ENCODE data around the gene P2RY2. TPM values are rescaled to one million over a fixed set of nuclear protein-coding genes. Genes with fewer than 3 reads are reported as not detected.

P2RY2 gene
- total RNA-seq, 1 experiment from 2014 or later: 1.2 TPM

DNA sequence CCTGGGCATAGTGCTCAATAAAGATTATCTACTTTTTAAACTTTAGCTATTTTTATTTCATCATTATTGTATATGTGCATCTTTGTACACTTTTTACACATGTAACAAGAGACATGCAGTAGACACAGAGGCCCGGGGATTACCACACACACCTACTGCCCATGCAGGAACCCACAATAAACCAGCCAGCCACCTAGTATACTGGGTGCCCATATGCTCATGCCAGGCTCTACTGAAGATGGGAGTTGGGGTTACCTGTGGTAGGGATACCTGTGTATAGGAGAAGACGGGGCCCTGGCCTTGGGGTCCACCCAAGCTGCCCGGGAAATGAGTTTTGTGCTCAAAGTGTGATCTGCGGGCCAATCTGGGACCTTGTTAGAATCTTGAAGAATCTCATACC, 31.2 kb upstream of the P2RY2 start (continued):
- TF ChIP-seq RELA (CRISPR knock-in tag; IDR thresholded peaks at IDR 0.05; ENCODE audit: borderline replicate concordance): no peak
- TF ChIP-seq MXD4 (CRISPR knock-in tag; IDR thresholded peaks at IDR 0.05; ENCODE audit: borderline replicate concordance): no peak
- TF ChIP-seq PRRX2 (CRISPR knock-in tag; IDR thresholded peaks at IDR 0.05): no peak

DNA sequence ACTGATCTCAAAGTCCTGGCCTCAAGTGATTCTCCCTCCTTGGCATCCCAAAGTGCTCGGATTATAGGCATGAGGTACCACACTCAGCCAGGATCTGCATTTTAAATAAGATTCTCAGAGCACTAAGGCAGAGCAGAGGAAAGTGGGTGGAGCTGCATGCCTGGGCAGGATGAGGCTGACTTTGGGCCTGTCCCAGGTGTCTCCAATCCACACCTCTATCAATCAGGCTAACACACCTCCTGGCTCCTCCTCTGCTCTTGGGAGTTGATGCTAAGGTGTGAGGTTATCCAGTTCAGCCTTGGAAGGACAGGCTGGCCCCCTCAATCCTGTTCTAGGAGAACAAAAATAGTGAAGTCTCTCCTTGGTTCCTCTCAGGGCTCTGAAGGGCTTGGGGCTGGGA, 30.2 kb upstream of the P2RY2 start:
- CTCF ChIA-PET: interaction anchor here (0.6 to 7.8 kb wide), 15 partner anchors 10 to 1389 kb away, joined by 3 to 129 read pairs (median 4); no protein-coding TSS in a partner anchor
- no peaks in the 10 kb centered on the region for H3K27me3 Mint-ChIP-seq (ENCODE audit: low read depth)
- H3K9me3 Mint-ChIP-seq: no peaks in the 10 kb centered on the region
- peaks cover 10% of the 10 kb centered on the region for H3K4me1 Mint-ChIP-seq
- peak; percentile 96 for ATAC-seq
- TF ChIP-seq, protein P1, sequence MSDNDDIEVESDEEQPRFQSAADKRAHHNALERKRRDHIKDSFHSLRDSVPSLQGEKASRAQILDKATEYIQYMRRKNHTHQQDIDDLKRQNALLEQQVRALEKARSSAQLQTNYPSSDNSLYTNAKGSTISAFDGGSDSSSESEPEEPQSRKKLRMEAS (CRISPR knock-in tag; IDR thresholded peaks at IDR 0.05): 0 out of 2 replicates have a peak, but pooled peaks have one; percentile 41
- TF ChIP-seq, protein P2, sequence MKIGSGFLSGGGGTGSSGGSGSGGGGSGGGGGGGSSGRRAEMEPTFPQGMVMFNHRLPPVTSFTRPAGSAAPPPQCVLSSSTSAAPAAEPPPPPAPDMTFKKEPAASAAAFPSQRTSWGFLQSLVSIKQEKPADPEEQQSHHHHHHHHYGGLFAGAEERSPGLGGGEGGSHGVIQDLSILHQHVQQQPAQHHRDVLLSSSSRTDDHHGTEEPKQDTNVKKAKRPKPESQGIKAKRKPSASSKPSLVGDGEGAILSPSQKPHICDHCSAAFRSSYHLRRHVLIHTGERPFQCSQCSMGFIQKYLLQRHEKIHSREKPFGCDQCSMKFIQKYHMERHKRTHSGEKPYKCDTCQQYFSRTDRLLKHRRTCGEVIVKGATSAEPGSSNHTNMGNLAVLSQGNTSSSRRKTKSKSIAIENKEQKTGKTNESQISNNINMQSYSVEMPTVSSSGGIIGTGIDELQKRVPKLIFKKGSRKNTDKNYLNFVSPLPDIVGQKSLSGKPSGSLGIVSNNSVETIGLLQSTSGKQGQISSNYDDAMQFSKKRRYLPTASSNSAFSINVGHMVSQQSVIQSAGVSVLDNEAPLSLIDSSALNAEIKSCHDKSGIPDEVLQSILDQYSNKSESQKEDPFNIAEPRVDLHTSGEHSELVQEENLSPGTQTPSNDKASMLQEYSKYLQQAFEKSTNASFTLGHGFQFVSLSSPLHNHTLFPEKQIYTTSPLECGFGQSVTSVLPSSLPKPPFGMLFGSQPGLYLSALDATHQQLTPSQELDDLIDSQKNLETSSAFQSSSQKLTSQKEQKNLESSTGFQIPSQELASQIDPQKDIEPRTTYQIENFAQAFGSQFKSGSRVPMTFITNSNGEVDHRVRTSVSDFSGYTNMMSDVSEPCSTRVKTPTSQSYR (CRISPR knock-in tag; IDR thresholded peaks at IDR 0.05): no peak
- H3K27ac Mint-ChIP-seq: no peak overlapping the region
- no peaks in the 10 kb centered on the region for H3K36me3 Mint-ChIP-seq
- peak; percentile 47 for DNase-seq (ENCODE audit: low spot score)
- no peak overlapping the region for H3K4me3 Mint-ChIP-seq
- POLR2A ChIA-PET: no interaction called here

DNA sequence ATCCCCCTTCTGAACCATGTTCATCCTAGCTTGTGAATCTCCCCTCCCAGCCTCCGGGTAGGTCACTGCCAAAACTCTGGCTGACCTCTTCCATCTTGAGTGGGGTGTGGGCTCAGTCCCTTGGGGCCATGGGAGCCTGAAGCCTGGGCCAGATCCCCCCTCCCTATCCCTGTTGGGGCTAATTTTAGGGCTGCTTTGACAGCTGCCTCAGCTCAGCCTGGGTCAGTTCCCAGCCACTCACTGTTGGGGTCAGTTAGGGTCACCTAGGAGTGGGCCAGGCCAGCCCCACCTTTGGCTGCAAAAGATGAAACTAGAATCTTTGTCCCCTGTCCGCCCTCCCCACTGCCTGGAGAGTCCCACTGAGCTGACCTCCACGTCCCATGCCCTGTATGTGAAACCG, 29.8 kb upstream of the P2RY2 start:
- POLR2A ChIA-PET: no interaction called here
- Mint-ChIP-seq H3K4me1 (peaks cover 10% of the 10 kb centered on the region), H3K27ac (no peak overlapping the region)

More for the DNA sequence above, 29.8 kb upstream of the P2RY2 start:
- H3K27me3 Mint-ChIP-seq (ENCODE audit: low read depth): peaks cover 1% of the 10 kb centered on the region; the same call in 1 of the 2 replicates
- DNase-seq (ENCODE audit: low spot score): no peak
- CTCF ChIA-PET: interaction anchor here (0.7 to 7.8 kb wide), 12 partner anchors 11 to 394 kb away, joined by 3 to 129 read pairs (median 4); no protein-coding TSS in a partner anchor
- no peak for ATAC-seq
- TF ChIP-seq PRRX2 (CRISPR knock-in tag; IDR thresholded peaks at IDR 0.05) (no peak), TCF7 (CRISPR knock-in tag; IDR thresholded peaks at IDR 0.05; ENCODE audit: low read depth) (no peak), FOXK1 (CRISPR knock-in tag; IDR thresholded peaks at IDR 0.05) (no peak), ZNF138 (CRISPR knock-in tag; conservative IDR thresholded peaks at IDR 0.05) (no peak), CBFB (CRISPR knock-in tag; IDR thresholded peaks at IDR 0.05; ENCODE audit: low read depth) (no peak), OVOL2 (CRISPR knock-in tag; IDR thresholded peaks at IDR 0.05; ENCODE audit: borderline replicate concordance) (no peak), IRF2 (CRISPR knock-in tag; IDR thresholded peaks at IDR 0.05; ENCODE audit: borderline replicate concordance, low read depth) (no peak), ZBTB21 (CRISPR knock-in tag; IDR thresholded peaks at IDR 0.05; ENCODE audit: borderline replicate concordance) (no peak), TEAD4 (CRISPR knock-in tag; IDR thresholded peaks at IDR 0.05) (no peak)
- TF ChIP-seq, protein P3, sequence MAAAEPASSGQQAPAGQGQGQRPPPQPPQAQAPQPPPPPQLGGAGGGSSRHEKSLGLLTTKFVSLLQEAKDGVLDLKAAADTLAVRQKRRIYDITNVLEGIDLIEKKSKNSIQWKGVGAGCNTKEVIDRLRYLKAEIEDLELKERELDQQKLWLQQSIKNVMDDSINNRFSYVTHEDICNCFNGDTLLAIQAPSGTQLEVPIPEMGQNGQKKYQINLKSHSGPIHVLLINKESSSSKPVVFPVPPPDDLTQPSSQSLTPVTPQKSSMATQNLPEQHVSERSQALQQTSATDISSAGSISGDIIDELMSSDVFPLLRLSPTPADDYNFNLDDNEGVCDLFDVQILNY (CRISPR knock-in tag; IDR thresholded peaks at IDR 0.05): no peak
- TF ChIP-seq, protein P4, sequence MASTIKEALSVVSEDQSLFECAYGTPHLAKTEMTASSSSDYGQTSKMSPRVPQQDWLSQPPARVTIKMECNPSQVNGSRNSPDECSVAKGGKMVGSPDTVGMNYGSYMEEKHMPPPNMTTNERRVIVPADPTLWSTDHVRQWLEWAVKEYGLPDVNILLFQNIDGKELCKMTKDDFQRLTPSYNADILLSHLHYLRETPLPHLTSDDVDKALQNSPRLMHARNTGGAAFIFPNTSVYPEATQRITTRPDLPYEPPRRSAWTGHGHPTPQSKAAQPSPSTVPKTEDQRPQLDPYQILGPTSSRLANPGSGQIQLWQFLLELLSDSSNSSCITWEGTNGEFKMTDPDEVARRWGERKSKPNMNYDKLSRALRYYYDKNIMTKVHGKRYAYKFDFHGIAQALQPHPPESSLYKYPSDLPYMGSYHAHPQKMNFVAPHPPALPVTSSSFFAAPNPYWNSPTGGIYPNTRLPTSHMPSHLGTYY (CRISPR knock-in tag; IDR thresholded peaks at IDR 0.05): no peak
- TF ChIP-seq, protein P5, sequence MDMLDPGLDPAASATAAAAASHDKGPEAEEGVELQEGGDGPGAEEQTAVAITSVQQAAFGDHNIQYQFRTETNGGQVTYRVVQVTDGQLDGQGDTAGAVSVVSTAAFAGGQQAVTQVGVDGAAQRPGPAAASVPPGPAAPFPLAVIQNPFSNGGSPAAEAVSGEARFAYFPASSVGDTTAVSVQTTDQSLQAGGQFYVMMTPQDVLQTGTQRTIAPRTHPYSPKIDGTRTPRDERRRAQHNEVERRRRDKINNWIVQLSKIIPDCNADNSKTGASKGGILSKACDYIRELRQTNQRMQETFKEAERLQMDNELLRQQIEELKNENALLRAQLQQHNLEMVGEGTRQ (CRISPR knock-in tag; IDR thresholded peaks at IDR 0.05): no peak
- TF ChIP-seq, protein P6, sequence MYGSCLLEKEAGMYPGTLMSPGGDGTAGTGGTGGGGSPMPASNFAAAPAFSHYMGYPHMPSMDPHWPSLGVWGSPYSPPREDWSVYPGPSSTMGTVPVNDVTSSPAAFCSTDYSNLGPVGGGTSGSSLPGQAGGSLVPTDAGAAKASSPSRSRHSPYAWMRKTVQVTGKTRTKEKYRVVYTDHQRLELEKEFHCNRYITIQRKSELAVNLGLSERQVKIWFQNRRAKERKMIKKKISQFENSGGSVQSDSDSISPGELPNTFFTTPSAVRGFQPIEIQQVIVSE (CRISPR knock-in tag; IDR thresholded peaks at IDR 0.05; ENCODE audit: borderline replicate concordance): no peak
- TF ChIP-seq, protein P7, sequence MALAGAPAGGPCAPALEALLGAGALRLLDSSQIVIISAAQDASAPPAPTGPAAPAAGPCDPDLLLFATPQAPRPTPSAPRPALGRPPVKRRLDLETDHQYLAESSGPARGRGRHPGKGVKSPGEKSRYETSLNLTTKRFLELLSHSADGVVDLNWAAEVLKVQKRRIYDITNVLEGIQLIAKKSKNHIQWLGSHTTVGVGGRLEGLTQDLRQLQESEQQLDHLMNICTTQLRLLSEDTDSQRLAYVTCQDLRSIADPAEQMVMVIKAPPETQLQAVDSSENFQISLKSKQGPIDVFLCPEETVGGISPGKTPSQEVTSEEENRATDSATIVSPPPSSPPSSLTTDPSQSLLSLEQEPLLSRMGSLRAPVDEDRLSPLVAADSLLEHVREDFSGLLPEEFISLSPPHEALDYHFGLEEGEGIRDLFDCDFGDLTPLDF (CRISPR knock-in tag; IDR thresholded peaks at IDR 0.05): no peak
- TF ChIP-seq, protein P8, sequence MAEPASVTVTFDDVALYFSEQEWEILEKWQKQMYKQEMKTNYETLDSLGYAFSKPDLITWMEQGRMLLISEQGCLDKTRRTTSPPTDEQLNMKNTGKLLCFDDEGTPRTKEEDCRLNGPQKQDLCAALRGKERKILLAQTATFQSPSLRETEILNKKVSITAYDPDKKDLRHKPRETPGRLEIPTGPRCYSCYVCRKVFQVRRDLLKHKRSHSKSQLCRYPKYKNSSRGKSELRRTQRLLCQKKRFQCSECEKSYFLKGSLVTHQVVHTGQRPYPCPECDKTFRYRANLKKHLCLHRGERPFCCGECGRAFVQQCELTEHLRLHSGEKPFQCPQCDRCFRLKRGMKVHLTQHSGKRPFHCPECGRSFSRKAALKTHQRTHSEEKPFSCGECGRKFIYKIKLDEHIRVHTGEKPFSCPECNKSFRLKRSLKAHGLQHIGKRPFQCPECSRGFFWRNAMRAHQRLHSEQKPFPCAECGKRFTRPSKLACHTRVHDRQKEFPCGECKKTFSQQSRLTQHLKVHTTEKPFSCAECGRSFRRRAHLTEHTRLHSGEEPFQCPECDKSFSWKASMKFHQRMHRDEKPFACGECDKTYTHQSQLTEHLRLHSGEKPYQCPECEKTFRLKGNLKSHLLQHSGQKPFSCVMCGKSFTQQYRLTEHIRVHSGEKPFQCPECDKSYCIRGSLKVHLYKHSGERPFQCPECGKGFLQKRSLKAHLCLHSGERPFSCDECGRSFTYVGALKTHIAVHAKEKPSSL (CRISPR knock-in tag; conservative IDR thresholded peaks at IDR 0.05): no peak
- no peak overlapping the region for H3K4me3 Mint-ChIP-seq
- no peaks in the 10 kb centered on the region for H3K9me3 Mint-ChIP-seq
- H3K36me3 Mint-ChIP-seq: no peaks in the 10 kb centered on the region

Data from WTC11 (cell line).